ENCODE data around the gene SPR. TPM values are rescaled to one million over a fixed set of nuclear protein-coding genes. Genes with fewer than 3 reads are reported as not detected.

SPR gene
- total RNA-seq, 1 experiment from 2014 or later, result 18.1 TPM

DNA sequence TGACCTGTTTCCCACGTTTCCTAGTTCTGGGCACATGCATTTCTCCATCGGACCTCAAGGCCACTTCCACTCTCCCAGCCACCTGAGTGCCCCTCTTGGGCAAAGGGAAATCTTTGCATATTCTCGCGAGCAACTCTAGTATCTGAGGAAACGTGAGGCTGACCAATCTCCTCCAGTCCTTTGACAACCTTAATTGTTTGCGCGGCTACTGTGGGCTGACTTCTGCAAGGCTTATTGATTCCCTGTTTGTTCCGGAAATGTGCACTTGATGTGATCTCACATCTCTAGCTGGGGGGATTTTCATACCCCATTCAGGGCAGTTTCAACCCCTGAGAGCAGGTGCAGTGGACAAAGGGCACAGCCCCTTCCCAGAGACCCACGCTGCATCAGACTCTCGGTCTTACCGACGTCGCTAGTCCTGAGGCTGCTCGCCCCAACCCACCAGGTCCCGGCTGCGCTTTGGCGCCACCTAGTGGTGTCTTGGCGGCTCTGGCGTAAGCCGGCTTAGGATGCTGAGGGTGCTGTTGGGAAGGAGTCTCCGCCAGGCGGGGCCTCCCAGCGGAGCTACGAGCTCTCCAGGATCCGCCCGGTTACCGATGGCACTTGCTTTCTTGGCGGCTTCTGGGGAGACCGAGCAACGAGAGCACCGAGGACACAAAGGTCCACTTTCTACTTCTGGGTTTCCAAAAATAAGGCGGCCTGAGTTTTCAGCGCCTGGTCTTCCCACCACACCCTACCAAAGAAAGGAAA is 24.8 kb upstream of the SPR start:
- Mint-ChIP-seq H3K4me1 (ENCODE audit: insufficient read depth, unreplicated experiment) (peaks cover 7% of the 10 kb centered on the region), H3K36me3 (ENCODE audit: insufficient read depth, unreplicated experiment) (no peaks in the 10 kb centered on the region), H3K4me3 (ENCODE audit: unreplicated experiment) (peak overlapping the region; percentile 41), H3K9me3 (ENCODE audit: unreplicated experiment) (no peaks in the 10 kb centered on the region), H3K27me3 (ENCODE audit: insufficient read depth, unreplicated experiment) (peaks cover 28% of the 10 kb centered on the region), H3K27ac (ENCODE audit: low read depth, unreplicated experiment) (no peak overlapping the region)
- CTCF ChIA-PET, result interaction anchor here (0.5 to 6.4 kb wide), 42 partner anchors 8 to 1308 kb away, joined by 3 to 60 read pairs (median 5); partner anchors contain the start of genes EMX1 and SPR
- intact Hi-C loops (cut with micrococcal nuclease), result no loop called here
- no TSS peak for BruUV-seq (replicated peaks)
- POLR2A ChIA-PET, result interaction anchor here (0.7 to 1.3 kb wide), 3 partner anchors 25 to 69 kb away, joined by 3 to 6 read pairs (median 3); partner anchors contain the start of gene SPR
- TF ChIP-seq, protein P1, sequence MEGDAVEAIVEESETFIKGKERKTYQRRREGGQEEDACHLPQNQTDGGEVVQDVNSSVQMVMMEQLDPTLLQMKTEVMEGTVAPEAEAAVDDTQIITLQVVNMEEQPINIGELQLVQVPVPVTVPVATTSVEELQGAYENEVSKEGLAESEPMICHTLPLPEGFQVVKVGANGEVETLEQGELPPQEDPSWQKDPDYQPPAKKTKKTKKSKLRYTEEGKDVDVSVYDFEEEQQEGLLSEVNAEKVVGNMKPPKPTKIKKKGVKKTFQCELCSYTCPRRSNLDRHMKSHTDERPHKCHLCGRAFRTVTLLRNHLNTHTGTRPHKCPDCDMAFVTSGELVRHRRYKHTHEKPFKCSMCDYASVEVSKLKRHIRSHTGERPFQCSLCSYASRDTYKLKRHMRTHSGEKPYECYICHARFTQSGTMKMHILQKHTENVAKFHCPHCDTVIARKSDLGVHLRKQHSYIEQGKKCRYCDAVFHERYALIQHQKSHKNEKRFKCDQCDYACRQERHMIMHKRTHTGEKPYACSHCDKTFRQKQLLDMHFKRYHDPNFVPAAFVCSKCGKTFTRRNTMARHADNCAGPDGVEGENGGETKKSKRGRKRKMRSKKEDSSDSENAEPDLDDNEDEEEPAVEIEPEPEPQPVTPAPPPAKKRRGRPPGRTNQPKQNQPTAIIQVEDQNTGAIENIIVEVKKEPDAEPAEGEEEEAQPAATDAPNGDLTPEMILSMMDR (IDR thresholded peaks at IDR 0.05; ENCODE audit: unreplicated experiment), result peak; percentile 87
- DNase-seq (ENCODE audit: unreplicated experiment), result peak; percentile 89

DNA sequence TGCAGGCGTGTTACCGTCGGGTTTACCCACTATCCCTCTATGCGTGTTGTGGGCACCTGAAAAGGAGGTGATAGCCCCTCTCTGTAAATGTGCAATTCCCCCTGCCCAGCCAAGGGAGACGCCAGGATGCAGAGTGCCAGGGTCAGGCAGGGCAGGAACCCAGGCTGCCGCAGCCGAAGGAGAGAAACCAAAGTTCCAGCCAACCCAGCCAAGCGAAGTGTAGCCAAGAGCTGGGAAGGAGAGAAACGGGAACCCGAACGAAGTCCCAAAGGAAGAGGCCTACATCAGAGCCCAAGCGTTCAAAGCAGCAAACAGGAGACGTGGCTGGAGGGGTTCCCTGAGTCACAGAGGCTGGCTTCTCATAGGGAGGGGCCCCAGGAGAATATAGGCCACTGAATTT is 24.2 kb upstream of the SPR start:
- peaks cover 22% of the 10 kb centered on the region for H3K27me3 Mint-ChIP-seq (ENCODE audit: insufficient read depth, unreplicated experiment)
- TF ChIP-seq, protein P1 (IDR thresholded peaks at IDR 0.05; ENCODE audit: unreplicated experiment), result no peak
- ChIA-PET CTCF (interaction anchor here (0.6 to 6.4 kb wide), 35 partner anchors 8 to 1309 kb away, joined by 3 to 60 read pairs (median 5); partner anchors contain the start of genes EMX1 and SPR), POLR2A (interaction anchor here (0.7 to 1.5 kb wide), 6 partner anchors 9 to 88 kb away, joined by 3 to 6 read pairs (median 3); partner anchors contain the start of gene SPR)
- intact Hi-C loops (cut with micrococcal nuclease), result no loop called here
- no TSS peak for BruUV-seq (replicated peaks)
- DNase-seq (ENCODE audit: unreplicated experiment), result no peak
- H3K4me1 Mint-ChIP-seq (ENCODE audit: insufficient read depth, unreplicated experiment), result peaks cover 7% of the 10 kb centered on the region
- H3K36me3 Mint-ChIP-seq (ENCODE audit: insufficient read depth, unreplicated experiment), result no peaks in the 10 kb centered on the region
- no peak overlapping the region for H3K4me3 Mint-ChIP-seq (ENCODE audit: unreplicated experiment)
- no peak overlapping the region for H3K27ac Mint-ChIP-seq (ENCODE audit: low read depth, unreplicated experiment)
- no peaks in the 10 kb centered on the region for H3K9me3 Mint-ChIP-seq (ENCODE audit: unreplicated experiment)

DNA sequence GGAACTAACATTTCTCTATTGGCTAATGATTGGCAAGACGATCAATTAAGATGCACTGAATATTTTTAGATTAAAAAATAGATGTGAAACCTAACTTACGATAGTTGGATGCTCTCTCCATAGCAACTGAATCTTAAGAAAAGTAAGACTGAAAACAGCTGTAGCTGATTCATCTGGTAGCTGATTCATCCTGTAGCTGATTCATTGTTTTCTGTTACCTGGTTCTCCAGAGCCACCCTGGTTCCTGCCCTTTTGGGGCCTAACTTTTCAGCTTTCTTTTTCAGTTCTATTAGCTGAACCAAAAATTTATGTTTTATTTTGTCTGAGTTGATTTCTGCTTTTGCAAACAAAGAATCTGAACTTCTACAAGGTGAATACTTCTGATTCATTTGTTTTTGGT is 22.7 kb upstream of the SPR start:
- CTCF ChIA-PET, result interaction anchor here (0.7 to 4.2 kb wide), 8 partner anchors 22 to 1144 kb away, joined by 3 to 45 read pairs (median 8); partner anchors contain the start of gene SPR
- POLR2A ChIA-PET, result interaction anchor here (0.6 to 1.6 kb wide), 9 partner anchors 11 to 87 kb away, joined by 3 to 8 read pairs (median 3); partner anchors contain the start of gene SPR

DNA sequence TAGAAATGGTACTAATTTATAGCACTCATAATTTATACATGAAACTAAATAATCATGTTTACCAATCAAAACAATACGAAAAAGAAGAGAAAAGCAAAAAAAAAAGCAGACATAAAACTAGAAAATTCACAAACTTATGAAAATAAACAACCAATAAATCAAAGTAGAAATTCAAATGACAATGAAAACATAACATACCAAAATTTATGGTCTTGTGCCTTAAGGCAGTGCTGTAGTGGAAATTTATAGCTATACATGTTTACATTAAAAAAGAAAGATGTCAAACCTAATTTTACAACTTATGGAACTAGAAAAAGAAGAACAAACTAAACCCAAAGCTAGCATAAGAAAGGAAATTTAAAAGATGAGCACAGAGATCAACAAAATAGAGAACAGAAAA is 16.1 kb upstream of the SPR start:
- Mint-ChIP-seq H3K9me3 (ENCODE audit: unreplicated experiment) (no peaks in the 10 kb centered on the region), H3K4me3 (ENCODE audit: unreplicated experiment) (no peak overlapping the region), H3K4me1 (ENCODE audit: insufficient read depth, unreplicated experiment) (no peaks in the 10 kb centered on the region), H3K36me3 (ENCODE audit: insufficient read depth, unreplicated experiment) (no peaks in the 10 kb centered on the region), H3K27ac (ENCODE audit: low read depth, unreplicated experiment) (no peak overlapping the region), H3K27me3 (ENCODE audit: insufficient read depth, unreplicated experiment) (peaks cover 67% of the 10 kb centered on the region)
- ChIA-PET CTCF (interaction anchor here (0.5 to 1.5 kb wide), 6 partner anchors 9 to 341 kb away, joined by 3 to 5 read pairs (median 3); no protein-coding TSS in a partner anchor), POLR2A (no interaction called here)
- intact Hi-C loops (cut with micrococcal nuclease), result no loop called here
- BruUV-seq (replicated peaks), result no TSS peak
- no peak for DNase-seq (ENCODE audit: unreplicated experiment)
- TF ChIP-seq, protein P1 (IDR thresholded peaks at IDR 0.05; ENCODE audit: unreplicated experiment), result no peak

More for the DNA sequence above, 22.7 kb upstream of the SPR start:
- no TSS peak for BruUV-seq (replicated peaks)
- intact Hi-C loops (cut with micrococcal nuclease), result no loop called here
- Mint-ChIP-seq H3K27ac (ENCODE audit: low read depth, unreplicated experiment) (no peak overlapping the region), H3K36me3 (ENCODE audit: insufficient read depth, unreplicated experiment) (no peaks in the 10 kb centered on the region), H3K9me3 (ENCODE audit: unreplicated experiment) (no peaks in the 10 kb centered on the region), H3K27me3 (ENCODE audit: insufficient read depth, unreplicated experiment) (peaks cover 33% of the 10 kb centered on the region), H3K4me3 (ENCODE audit: unreplicated experiment) (no peak overlapping the region), H3K4me1 (ENCODE audit: insufficient read depth, unreplicated experiment) (peaks cover 7% of the 10 kb centered on the region)
- TF ChIP-seq, protein P1 (IDR thresholded peaks at IDR 0.05; ENCODE audit: unreplicated experiment), result no peak
- DNase-seq (ENCODE audit: unreplicated experiment), result peak; percentile 66

Measured in MCF 10A (cell line).